BE2C (cell line): ENCODE results near the gene KIFC1.

Experiments used
- DNase-seq: peaks from one replicate; pipeline ENCODE4 v3.0.0-alpha.2; 2020
- H3K27me3 ChIP-seq: fragments of 250-450 bp; sonication (Bioruptor Pico); 2 replicates; pipeline ENCODE4 v1.5.1; 2020; ENCODE audit warnings: mild to moderate bottlenecking
- H3K36me3 ChIP-seq: fragments of 250-450 bp; sonication (Bioruptor Pico); 2 replicates; pipeline ENCODE4 v1.5.1; 2020; ENCODE audit warnings: mild to moderate bottlenecking
- H3K4me1 ChIP-seq: fragments of 250-450 bp; sonication (Bioruptor Pico); 2 replicates; pipeline ENCODE4 v1.5.1; 2020
- H3K4me3 ChIP-seq: 2 replicates; pipeline ENCODE4 v1.5.1; 2011; ENCODE audit warnings: low read depth, low read length
- H3K9me3 ChIP-seq: fragments of 250-450 bp; sonication (Bioruptor Pico); 2 replicates; pipeline ENCODE4 v1.5.1; 2020
- TF ChIP-seq, protein P1 (sequence below): IDR thresholded peaks from 2 replicates; pipeline ENCODE4 v1.5.1; 2012; ENCODE audit warnings: mild to moderate bottlenecking, low read depth, low read length

The KIFC1 gene

DNA sequence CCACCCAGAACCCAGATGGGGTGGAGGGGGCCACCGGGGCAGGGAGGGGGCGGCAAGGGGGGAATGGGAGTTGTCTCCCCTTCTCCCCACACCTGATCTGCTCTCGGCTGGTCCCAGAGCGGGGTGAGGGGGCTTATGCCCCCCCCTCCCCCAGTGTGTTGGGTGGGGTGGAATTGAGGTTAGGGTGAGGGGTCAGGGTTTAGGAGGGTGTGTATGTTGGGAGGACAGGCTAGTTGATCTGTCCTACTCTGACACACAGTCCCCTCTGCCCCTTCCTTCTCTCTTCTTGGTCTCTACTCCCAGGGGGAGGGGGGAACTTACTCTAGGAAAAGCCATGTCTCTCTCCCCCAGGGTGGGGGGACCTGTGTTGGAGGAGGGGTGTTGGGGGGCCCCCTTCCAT is 60.9 kb downstream of the KIFC1 start:
- H3K36me3 ChIP-seq = peaks cover 14% of the 10 kb centered on the region; the same call in 1 of the 2 replicates
- TF ChIP-seq, protein P1, sequence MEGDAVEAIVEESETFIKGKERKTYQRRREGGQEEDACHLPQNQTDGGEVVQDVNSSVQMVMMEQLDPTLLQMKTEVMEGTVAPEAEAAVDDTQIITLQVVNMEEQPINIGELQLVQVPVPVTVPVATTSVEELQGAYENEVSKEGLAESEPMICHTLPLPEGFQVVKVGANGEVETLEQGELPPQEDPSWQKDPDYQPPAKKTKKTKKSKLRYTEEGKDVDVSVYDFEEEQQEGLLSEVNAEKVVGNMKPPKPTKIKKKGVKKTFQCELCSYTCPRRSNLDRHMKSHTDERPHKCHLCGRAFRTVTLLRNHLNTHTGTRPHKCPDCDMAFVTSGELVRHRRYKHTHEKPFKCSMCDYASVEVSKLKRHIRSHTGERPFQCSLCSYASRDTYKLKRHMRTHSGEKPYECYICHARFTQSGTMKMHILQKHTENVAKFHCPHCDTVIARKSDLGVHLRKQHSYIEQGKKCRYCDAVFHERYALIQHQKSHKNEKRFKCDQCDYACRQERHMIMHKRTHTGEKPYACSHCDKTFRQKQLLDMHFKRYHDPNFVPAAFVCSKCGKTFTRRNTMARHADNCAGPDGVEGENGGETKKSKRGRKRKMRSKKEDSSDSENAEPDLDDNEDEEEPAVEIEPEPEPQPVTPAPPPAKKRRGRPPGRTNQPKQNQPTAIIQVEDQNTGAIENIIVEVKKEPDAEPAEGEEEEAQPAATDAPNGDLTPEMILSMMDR = no peak
- no peaks in the 10 kb centered on the region for H3K9me3 ChIP-seq
- H3K4me1 ChIP-seq = no peaks in the 10 kb centered on the region
- DNase-seq = no peak
- H3K4me3 ChIP-seq = no peak overlapping the region
- no peaks in the 10 kb centered on the region for H3K27me3 ChIP-seq

DNA sequence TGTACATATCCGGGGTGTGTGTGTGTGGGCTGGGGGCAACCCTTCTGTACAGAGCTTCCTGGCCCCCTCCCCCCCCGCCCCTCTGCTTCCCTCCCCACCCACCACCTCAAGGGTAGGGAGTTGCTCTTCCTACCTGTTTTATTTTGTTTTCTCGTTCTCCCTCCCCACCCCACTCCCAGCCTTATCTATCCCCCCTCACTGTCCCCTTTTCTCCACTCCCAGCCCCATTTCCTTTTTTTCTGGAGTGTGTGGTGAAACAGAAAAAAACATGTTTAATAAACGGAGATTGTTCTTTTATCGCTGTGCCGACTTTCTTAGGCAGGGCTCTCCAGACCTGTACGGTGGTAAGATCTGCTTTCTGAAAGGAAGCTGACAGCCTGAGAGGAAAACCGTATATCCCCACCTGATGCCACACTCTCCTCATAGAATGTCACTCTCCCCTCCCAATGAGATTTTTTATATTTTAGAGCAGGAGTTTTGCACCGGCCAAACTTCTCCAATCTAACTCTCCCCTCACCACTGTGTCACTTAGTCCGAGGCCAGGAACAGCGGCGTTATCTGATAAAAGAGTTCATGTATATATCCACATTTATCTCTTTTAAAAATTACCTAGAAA is 61.9 kb downstream of the KIFC1 start:
- H3K9me3 ChIP-seq = no peaks in the 10 kb centered on the region
- H3K4me1 ChIP-seq = no peaks in the 10 kb centered on the region
- DNase-seq = no peak
- no peaks in the 10 kb centered on the region for H3K27me3 ChIP-seq
- peak overlapping the region; percentile 94 for H3K4me3 ChIP-seq
- peaks cover 14% of the 10 kb centered on the region; the same call in 1 of the 2 replicates for H3K36me3 ChIP-seq
- TF ChIP-seq, protein P1 = no peak

DNA sequence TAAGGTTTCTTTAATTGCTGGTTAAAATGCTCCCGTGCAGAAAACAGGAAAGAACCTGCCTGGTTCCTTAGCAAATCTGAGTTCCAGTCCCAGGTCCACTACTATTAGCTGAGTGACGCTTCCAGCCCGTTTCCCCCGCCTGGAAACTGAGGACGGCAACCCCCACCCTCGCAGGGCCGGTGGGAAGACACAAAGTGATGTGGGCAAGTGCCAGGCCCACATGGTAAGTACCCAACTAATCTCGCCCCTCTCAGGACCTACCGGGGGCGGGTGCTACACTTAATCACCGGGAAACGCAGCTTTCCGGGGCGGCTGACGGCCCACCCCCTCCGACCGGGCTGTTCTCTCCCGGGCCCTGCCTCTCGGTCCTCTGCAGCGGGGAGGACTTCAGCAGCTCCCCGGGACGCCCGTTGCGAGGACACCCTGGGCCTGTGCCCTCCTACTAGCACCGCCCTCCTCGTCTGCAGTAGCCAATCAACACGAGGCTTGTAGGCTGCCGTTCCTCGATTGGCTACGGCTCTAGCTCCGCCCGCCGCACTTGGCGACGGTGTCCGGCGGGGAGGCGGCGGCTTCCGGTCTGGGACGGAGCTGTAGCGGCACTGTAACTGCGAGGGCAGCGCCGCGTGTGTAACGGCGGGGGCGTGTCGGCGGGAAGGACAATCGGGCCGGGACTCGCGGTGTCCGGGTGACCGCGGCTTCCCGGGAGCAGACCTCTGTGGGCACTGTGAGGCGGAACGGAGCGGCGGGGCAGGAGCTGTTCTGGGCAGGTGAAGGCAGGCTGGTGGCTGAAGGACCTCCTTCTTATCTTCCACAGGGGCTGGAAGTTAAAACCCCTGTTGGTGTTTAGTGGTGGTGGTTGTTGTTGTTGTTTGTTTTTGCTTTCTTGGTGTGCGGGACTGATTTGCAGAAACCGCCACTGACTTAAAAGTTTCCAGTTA is 62.7 kb downstream of the KIFC1 start, which contains the start of gene ZBTB9:
Gene ZBTB9, plus strand, starts transcription at position 568 of the 938 bp plus-strand sequence. CDS start 525 bp downstream, outside the sequence.
- TF ChIP-seq, protein P1 = no peak
- peak within 1 kb of the TSS; percentile 94 for H3K4me3 ChIP-seq
- DNase-seq = peak; percentile 97

DNA sequence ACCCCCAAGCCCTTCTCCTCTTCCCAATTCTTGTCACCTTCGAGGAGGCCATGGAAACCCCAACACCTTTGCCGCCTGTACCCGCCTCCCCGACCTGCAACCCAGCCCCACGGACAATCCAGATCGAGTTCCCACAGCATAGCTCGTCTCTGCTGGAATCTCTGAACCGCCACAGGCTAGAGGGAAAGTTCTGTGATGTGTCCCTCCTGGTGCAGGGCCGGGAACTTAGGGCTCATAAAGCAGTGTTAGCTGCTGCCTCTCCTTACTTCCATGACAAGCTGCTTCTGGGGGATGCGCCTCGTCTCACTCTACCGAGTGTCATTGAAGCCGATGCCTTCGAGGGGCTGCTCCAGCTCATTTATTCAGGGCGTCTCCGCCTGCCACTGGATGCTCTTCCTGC is 63.4 kb downstream of the KIFC1 start:
- no peaks in the 10 kb centered on the region for H3K27me3 ChIP-seq
- DNase-seq = no peak
- H3K4me3 ChIP-seq = peak overlapping the region; percentile 94
- H3K4me1 ChIP-seq = no peaks in the 10 kb centered on the region
- TF ChIP-seq, protein P1 = no peak
- H3K9me3 ChIP-seq = no peaks in the 10 kb centered on the region
- peaks cover 14% of the 10 kb centered on the region; the same call in 1 of the 2 replicates for H3K36me3 ChIP-seq

More for the DNA sequence above, 62.7 kb downstream of the KIFC1 start, which contains the start of gene ZBTB9:
- Histone ChIP-seq H3K36me3 (peaks cover 14% of the 10 kb centered on the region; the same call in 1 of the 2 replicates), H3K27me3 (no peaks in the 10 kb centered on the region), H3K4me1 (no peaks in the 10 kb centered on the region), H3K9me3 (no peaks in the 10 kb centered on the region)

DNA sequence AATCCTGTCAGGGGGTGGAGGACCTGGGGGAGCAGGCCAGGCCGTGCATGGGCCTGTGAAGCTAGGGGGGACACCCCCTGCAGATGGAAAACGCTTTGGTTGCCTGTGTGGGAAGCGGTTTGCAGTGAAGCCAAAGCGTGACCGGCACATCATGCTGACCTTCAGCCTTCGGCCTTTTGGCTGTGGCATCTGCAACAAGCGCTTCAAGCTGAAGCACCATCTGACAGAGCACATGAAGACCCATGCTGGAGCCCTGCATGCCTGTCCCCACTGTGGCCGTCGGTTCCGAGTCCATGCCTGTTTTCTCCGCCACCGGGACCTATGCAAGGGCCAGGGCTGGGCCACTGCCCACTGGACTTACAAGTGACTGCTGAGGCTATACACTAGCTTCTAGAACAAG is 64.5 kb downstream of the KIFC1 start:
- TF ChIP-seq, protein P1 = no peak

DNA sequence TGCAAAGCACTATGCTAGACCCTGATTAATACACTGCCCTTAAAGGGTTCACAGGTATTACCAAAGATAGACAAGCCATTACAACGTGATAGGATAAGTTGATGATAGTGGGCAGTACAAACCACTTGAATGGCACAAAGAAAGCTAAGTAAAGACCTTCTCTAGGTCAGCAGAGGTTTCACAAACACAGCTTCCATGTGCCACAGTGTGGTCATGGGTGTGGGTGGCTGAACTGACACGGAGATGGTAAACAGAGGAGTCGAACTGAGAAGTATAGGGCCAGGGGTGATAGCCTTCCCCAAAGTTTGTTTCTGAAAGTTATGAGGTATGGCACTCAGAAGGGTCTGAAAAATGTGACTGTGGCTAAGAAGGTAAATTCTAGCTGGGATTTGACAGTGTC is 67.1 kb downstream of the KIFC1 start:
- H3K9me3 ChIP-seq = no peaks in the 10 kb centered on the region
- H3K27me3 ChIP-seq = no peaks in the 10 kb centered on the region
- TF ChIP-seq, protein P1 = no peak
- no peak for DNase-seq
- no peak overlapping the region for H3K4me3 ChIP-seq
- peaks cover 14% of the 10 kb centered on the region; the same call in 1 of the 2 replicates for H3K36me3 ChIP-seq
- no peaks in the 10 kb centered on the region for H3K4me1 ChIP-seq

More for the DNA sequence above, 64.5 kb downstream of the KIFC1 start:
- DNase-seq = no peak
- no peaks in the 10 kb centered on the region for H3K27me3 ChIP-seq
- H3K36me3 ChIP-seq = peaks cover 14% of the 10 kb centered on the region; the same call in 1 of the 2 replicates
- no peaks in the 10 kb centered on the region for H3K9me3 ChIP-seq
- no peak overlapping the region for H3K4me3 ChIP-seq
- H3K4me1 ChIP-seq = no peaks in the 10 kb centered on the region
